Mesenchymal stem cell (in vitro differentiated cells and primary cell): ENCODE data around the gene OGFOD3.
"Not testable (repeated sequence)": the region's sequence is repeated elsewhere in the genome, so short reads cannot be mapped to it uniquely, and the experiment has no call there.

Experiments
- DNase-seq: peaks from one replicate; pipeline ENCODE4 v3.0.0-alpha.2; 2013
- H2AFZ ChIP-seq: one replicate; pipeline ENCODE4 v1.6.1; 2013; ENCODE audit warnings: low read depth, mild to moderate bottlenecking, control low read depth, inconsistent platforms, low read length, moderate library complexity
- H2AK5ac ChIP-seq: 2 replicates; pipeline ENCODE4 v1.6.1; 2013; ENCODE audit warnings: low read length, moderate library complexity, mild to moderate bottlenecking, inconsistent platforms; ENCODE audit not compliant: severe bottlenecking
- H2BK120ac ChIP-seq: one replicate; pipeline ENCODE4 v1.6.1; 2013; ENCODE audit warnings: low read depth, mild to moderate bottlenecking, inconsistent platforms, low read length, moderate library complexity
- H2BK12ac ChIP-seq, 2 experiments: one replicate each; pipeline ENCODE4 v1.6.1; 2013; ENCODE audit warnings: inconsistent platforms in 2 of 2, low read length in 2 of 2, mild to moderate bottlenecking in 2 of 2, moderate library complexity in 2 of 2, control low read depth in 1 of 2
- H2BK15ac ChIP-seq: one replicate; pipeline ENCODE4 v1.6.1; 2013; ENCODE audit warnings: mild to moderate bottlenecking, low read depth, inconsistent platforms; ENCODE audit not compliant: poor library complexity, severe bottlenecking
- H2BK5ac ChIP-seq: 2 replicates; pipeline ENCODE4 v1.6.1; 2013; ENCODE audit warnings: low read depth, mild to moderate bottlenecking, low read length, control low read depth, inconsistent platforms; ENCODE audit not compliant: poor library complexity, severe bottlenecking
- H3K14ac ChIP-seq, 2 experiments: one replicate each; pipeline ENCODE4 v1.6.1; 2013; ENCODE audit warnings: inconsistent platforms in 2 of 2, low read length in 2 of 2, control low read depth in 1 of 2, mild to moderate bottlenecking in 1 of 2, moderate library complexity in 1 of 2
- H3K18ac ChIP-seq, 2 experiments: one replicate each; pipeline ENCODE4 v1.6.1; 2013; ENCODE audit warnings: inconsistent platforms in 2 of 2, low read length in 2 of 2, control low read depth in 1 of 2, low read depth in 1 of 2, mild to moderate bottlenecking in 1 of 2
- H3K23ac ChIP-seq, 2 experiments: one replicate each; pipeline ENCODE4 v1.6.1; 2013; ENCODE audit warnings: inconsistent platforms in 2 of 2, low read length in 2 of 2, mild to moderate bottlenecking in 2 of 2, moderate library complexity in 2 of 2, control low read depth in 1 of 2
- H3K27ac ChIP-seq: 2 replicates; pipeline ENCODE4 v1.5.1; 2013; ENCODE audit warnings: mild to moderate bottlenecking, moderate library complexity, low read length, control low read depth, inconsistent platforms; ENCODE audit not compliant: poor library complexity, severe bottlenecking
- H3K27me3 ChIP-seq, 2 experiments: 2 replicates each; pipeline versions ENCODE4 v1.6.1 to v1.7.0; 2013; ENCODE audit warnings: low read length in 2 of 2, mild to moderate bottlenecking in 2 of 2, moderate library complexity in 2 of 2, control low read depth in 1 of 2, inconsistent platforms in 1 of 2; ENCODE audit not compliant: control insufficient read depth in 1 of 2, insufficient read depth in 1 of 2
- H3K36me3 ChIP-seq, 2 experiments: 2 replicates each; pipeline versions ENCODE4 v1.6.1 to v1.7.0; 2013; ENCODE audit warnings: low read length in 2 of 2, control low read depth in 1 of 2, inconsistent platforms in 1 of 2, low read depth in 1 of 2, mild to moderate bottlenecking in 1 of 2; ENCODE audit not compliant: insufficient read depth in 2 of 2, control insufficient read depth in 1 of 2
- H3K4ac ChIP-seq, 2 experiments: one replicate each; pipeline ENCODE4 v1.6.1; 2013; ENCODE audit warnings: inconsistent platforms in 2 of 2, low read length in 2 of 2, mild to moderate bottlenecking in 2 of 2, moderate library complexity in 2 of 2, control low read depth in 1 of 2, low read depth in 1 of 2
- H3K4me1 ChIP-seq: 2 replicates; pipeline ENCODE4 v1.6.1; 2013; ENCODE audit warnings: low read depth, low read length, control low read depth; ENCODE audit not compliant: control insufficient read depth, insufficient read depth
- H3K4me2 ChIP-seq: 2 replicates; pipeline ENCODE4 v1.6.1; 2013; ENCODE audit warnings: low read length, mild to moderate bottlenecking, inconsistent platforms; ENCODE audit not compliant: poor library complexity, severe bottlenecking
- H3K4me3 ChIP-seq, 2 experiments: 2 replicates each; pipeline versions ENCODE4 v1.5.1 to v1.7.0; 2013; ENCODE audit warnings: low read length in 2 of 2, mild to moderate bottlenecking in 2 of 2, control low read depth in 1 of 2, low read depth in 1 of 2; ENCODE audit not compliant: insufficient read depth in 1 of 2
- H3K79me1 ChIP-seq: replicated peaks from 2 replicates; pipeline ENCODE4 v1.6.1; 2013; ENCODE audit warnings: mild to moderate bottlenecking, control low read depth, low read length, inconsistent platforms; ENCODE audit not compliant: poor library complexity, severe bottlenecking
- H3K9ac ChIP-seq: 2 replicates; pipeline ENCODE4 v1.7.0; 2013; ENCODE audit warnings: mild to moderate bottlenecking, low read length, moderate library complexity
- H3K9me3 ChIP-seq: 2 replicates; pipeline ENCODE4 v1.7.0; 2013; ENCODE audit warnings: mild to moderate bottlenecking, low read length; ENCODE audit not compliant: control insufficient read depth
- H4K8ac ChIP-seq: one replicate; pipeline ENCODE4 v1.6.1; 2013; ENCODE audit warnings: inconsistent platforms, mild to moderate bottlenecking, low read length, moderate library complexity
- H4K91ac ChIP-seq: one replicate; pipeline ENCODE4 v1.6.1; 2013; ENCODE audit warnings: mild to moderate bottlenecking, low read length, inconsistent platforms
- WGBS: methylation state at CpG from one replicate; pipeline ENCODE4 v1.1.7; 2013; ENCODE audit warnings: mixed read lengths; 5-methylcytosine and 5-hydroxymethylcytosine counted together

Gene OGFOD3

GRCh38 chr17:82361885-82362633 is 56.3 kb downstream of the OGFOD3 start:
- no peak overlapping the region for H3K14ac ChIP-seq
- no peak overlapping the region for H3K4ac ChIP-seq

GRCh38 chr17:82359451-82360074 is 58.8 kb downstream of the OGFOD3 start:
- not testable (repeated sequence) for H3K4me2 ChIP-seq, H3K4ac ChIP-seq, H2AFZ ChIP-seq, H3K27ac ChIP-seq, H2BK5ac ChIP-seq, H3K18ac ChIP-seq, H4K91ac ChIP-seq, H3K14ac ChIP-seq, H4K8ac ChIP-seq, H3K4me3 ChIP-seq, H2BK12ac ChIP-seq, H2AK5ac ChIP-seq, H3K36me3 ChIP-seq, H3K79me1 ChIP-seq, H3K9ac ChIP-seq, H3K23ac ChIP-seq, H3K9me3 ChIP-seq, H2BK120ac ChIP-seq, H2BK15ac ChIP-seq
- peaks cover 11 to 44% of the 10 kb centered on the region in 2 experiments for H3K27me3 ChIP-seq
- DNase-seq: peak; percentile 21
- WGBS: 68% methylated on average over 1 of the region's 1 CpG
- H3K4me1 ChIP-seq: peaks cover 27% of the 10 kb centered on the region

More at GRCh38 chr17:82361885-82362633, 56.3 kb downstream of the OGFOD3 start:
- Histone ChIP-seq H3K27me3 (peaks cover 22 to 36% of the 10 kb centered on the region in 2 experiments), H3K4me3 (no peak overlapping the region), H3K27ac (no peak overlapping the region), H4K91ac (no peak overlapping the region), H2BK120ac (no peak overlapping the region), H3K4me2 (no peak overlapping the region), H4K8ac (no peak overlapping the region), H3K4me1 (peaks cover 11% of the 10 kb centered on the region), H3K9me3 (no peaks in the 10 kb centered on the region), H3K9ac (no peak overlapping the region), H3K23ac (no peak overlapping the region), H3K36me3 (no peaks in the 10 kb centered on the region), H2BK12ac (no peak overlapping the region), H3K18ac (no peak overlapping the region), H2AK5ac (no peak overlapping the region), H2AFZ (no peak overlapping the region), H2BK5ac (no peak overlapping the region), H3K79me1 (no peaks in the 10 kb centered on the region), H2BK15ac (no peak overlapping the region)
- DNase-seq: no peak
- WGBS: 88% methylated on average over 6 of the region's 6 CpGs

GRCh38 chr17:82358465-82359350 is 59.7 kb downstream of the OGFOD3 start, which contains the start of gene TEX19:
TEX19 (plus strand) TSS chr17:82359247; CDS start chr17:82362151, 2,904 bp downstream.
- Histone ChIP-seq H2AK5ac (no peak within 1 kb of the TSS), H2BK15ac (no peak within 1 kb of the TSS), H3K23ac (no peak within 1 kb of the TSS), H3K79me1 (no peaks in the 10 kb centered on the region), H3K9ac (no peak within 1 kb of the TSS), H3K18ac (no peak within 1 kb of the TSS), H3K27ac (no peak within 1 kb of the TSS), H3K4me3 (no peak within 1 kb of the TSS), H3K4me1 (peaks cover 27% of the 10 kb centered on the region), H2BK120ac (no peak within 1 kb of the TSS), H3K14ac (no peak within 1 kb of the TSS), H3K36me3 (no peaks in the 10 kb centered on the region), H4K8ac (peak within 1 kb of the TSS; percentile 79), H2BK12ac (no peak within 1 kb of the TSS), H3K4me2 (no peak within 1 kb of the TSS), H2AFZ (no peak within 1 kb of the TSS), H4K91ac (no peak within 1 kb of the TSS), H2BK5ac (no peak within 1 kb of the TSS), H3K27me3 (peaks cover 11 to 53% of the 10 kb centered on the region in 2 experiments), H3K4ac (no peak within 1 kb of the TSS), H3K9me3 (no peaks in the 10 kb centered on the region)
- DNase-seq: peak; percentile 40
- 74% methylated on average over 20 of the region's 21 CpGs for WGBS

GRCh38 chr17:82357394-82357793 is 61.0 kb downstream of the OGFOD3 start:
- Histone ChIP-seq H3K79me1 (no peaks in the 10 kb centered on the region), H3K4me3 (no peak overlapping the region), H2BK120ac (no peak overlapping the region), H3K36me3 (no peaks in the 10 kb centered on the region), H3K27ac (no peak overlapping the region), H2AK5ac (peak overlapping the region; percentile 58), H3K4me2 (no peak overlapping the region), H3K9me3 (no peaks in the 10 kb centered on the region), H2BK12ac (no peak overlapping the region), H3K4ac (no peak overlapping the region), H4K8ac (no peak overlapping the region), H3K18ac (no peak overlapping the region), H2BK5ac (no peak overlapping the region), H3K23ac (no peak overlapping the region), H4K91ac (no peak overlapping the region), H2BK15ac (no peak overlapping the region), H3K27me3 (peaks cover 11 to 53% of the 10 kb centered on the region in 2 experiments), H3K14ac (no peak overlapping the region), H3K4me1 (peaks cover 27% of the 10 kb centered on the region), H3K9ac (no peak overlapping the region), H2AFZ (no peak overlapping the region)
- 93% methylated on average over 1 of the region's 2 CpGs for WGBS
- no peak for DNase-seq
